RWPE2 (cell line): ENCODE data around the gene AIF1.

Experiments
- ATAC-seq: fragments of 200-7000 bp; cut with Tn5 transposase; 3 replicates; pipeline ENCODE4 v1.9.1; 2021; ENCODE audit warnings: low read depth
- DNase-seq: peaks from one replicate; pipeline ENCODE4 v3.0.0-alpha.2; 2020; ENCODE audit warnings: low spot score
- H3K27ac ChIP-seq: fragments of 450-650 bp; 2 replicates; pipeline ENCODE4 v1.5.1; 2017; ENCODE audit warnings: mild to moderate bottlenecking; ENCODE audit not compliant: poor library complexity, severe bottlenecking
- H3K27me3 ChIP-seq: fragments of 250-450 bp; sonication (Bioruptor Pico); 2 replicates; pipeline ENCODE4 v1.5.1; 2021; ENCODE audit warnings: mild to moderate bottlenecking, moderate library complexity; ENCODE audit not compliant: insufficient read depth, poor library complexity, severe bottlenecking
- H3K36me3 ChIP-seq: fragments of 250-450 bp; sonication (Bioruptor Pico); 2 replicates; pipeline ENCODE4 v1.5.1; 2020; ENCODE audit warnings: low read depth, mild to moderate bottlenecking, moderate library complexity
- H3K4me1 ChIP-seq: fragments of 250-450 bp; sonication (Bioruptor Pico); 2 replicates; pipeline ENCODE4 v1.5.1; 2021; ENCODE audit warnings: mild to moderate bottlenecking, moderate library complexity; ENCODE audit not compliant: insufficient read depth, poor library complexity, severe bottlenecking
- H3K4me3 ChIP-seq: fragments of 250-450 bp; sonication (Bioruptor Pico); 2 replicates; pipeline ENCODE4 v1.5.1; 2021; ENCODE audit warnings: mild to moderate bottlenecking, moderate library complexity; ENCODE audit not compliant: severe bottlenecking
- H3K9me3 ChIP-seq: fragments of 250-450 bp; sonication (Bioruptor Pico); 2 replicates; pipeline ENCODE4 v1.5.1; 2021; ENCODE audit warnings: mild to moderate bottlenecking, moderate library complexity; ENCODE audit not compliant: severe bottlenecking
- TF ChIP-seq, protein P1 (sequence below): fragments of 450-650 bp; IDR thresholded peaks from one replicate; pipeline ENCODE4 v1.5.1; 2017; ENCODE audit warnings: mild to moderate bottlenecking, moderate library complexity; ENCODE audit not compliant: poor library complexity, severe bottlenecking

AIF1 gene

DNA sequence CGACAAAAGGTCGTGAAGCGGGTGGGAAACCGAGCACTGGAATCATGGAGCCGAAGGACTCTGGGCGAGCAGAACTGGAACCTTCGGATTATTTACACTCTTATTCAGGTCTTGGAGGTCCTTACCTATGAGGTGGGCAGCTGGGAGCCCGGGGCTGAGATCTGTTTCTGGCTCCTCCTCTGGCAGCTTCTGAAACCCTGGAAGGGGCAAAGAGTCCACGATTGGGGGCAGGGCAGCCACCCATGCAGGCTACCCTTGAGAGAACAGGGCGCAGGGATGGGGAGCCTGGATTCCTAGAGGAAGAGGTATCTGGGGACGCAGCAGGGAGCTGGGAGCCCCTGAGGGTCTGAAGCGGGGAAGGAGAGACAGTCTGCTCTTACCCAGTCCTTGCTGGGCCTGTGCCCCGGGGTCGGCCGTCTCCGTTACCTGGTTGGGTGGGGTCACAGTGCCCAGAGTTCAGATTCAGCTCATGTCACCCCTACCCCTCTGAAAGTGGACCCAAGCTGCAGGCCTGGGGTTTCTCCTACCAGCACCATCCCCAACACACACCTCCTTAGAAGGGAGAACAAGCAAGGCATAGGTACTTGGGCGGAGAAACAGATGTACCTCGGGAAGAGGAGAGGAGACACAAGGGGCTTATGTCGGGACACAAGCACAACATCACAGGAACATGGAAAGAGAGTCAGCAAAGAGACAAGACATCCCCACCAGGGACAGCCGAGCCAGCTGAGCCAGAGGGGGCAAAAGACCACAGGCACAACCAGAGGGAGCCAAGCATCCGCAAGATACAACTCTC lies 33.4 kb upstream of the AIF1 start:
- Histone ChIP-seq H3K27ac (no peak overlapping the region), H3K27me3 (no peaks in the 10 kb centered on the region), H3K36me3 (no peaks in the 10 kb centered on the region), H3K4me3 (peak overlapping the region; percentile 52), H3K4me1 (peaks cover 12% of the 10 kb centered on the region), H3K9me3 (no peaks in the 10 kb centered on the region)
- TF ChIP-seq, protein P1, sequence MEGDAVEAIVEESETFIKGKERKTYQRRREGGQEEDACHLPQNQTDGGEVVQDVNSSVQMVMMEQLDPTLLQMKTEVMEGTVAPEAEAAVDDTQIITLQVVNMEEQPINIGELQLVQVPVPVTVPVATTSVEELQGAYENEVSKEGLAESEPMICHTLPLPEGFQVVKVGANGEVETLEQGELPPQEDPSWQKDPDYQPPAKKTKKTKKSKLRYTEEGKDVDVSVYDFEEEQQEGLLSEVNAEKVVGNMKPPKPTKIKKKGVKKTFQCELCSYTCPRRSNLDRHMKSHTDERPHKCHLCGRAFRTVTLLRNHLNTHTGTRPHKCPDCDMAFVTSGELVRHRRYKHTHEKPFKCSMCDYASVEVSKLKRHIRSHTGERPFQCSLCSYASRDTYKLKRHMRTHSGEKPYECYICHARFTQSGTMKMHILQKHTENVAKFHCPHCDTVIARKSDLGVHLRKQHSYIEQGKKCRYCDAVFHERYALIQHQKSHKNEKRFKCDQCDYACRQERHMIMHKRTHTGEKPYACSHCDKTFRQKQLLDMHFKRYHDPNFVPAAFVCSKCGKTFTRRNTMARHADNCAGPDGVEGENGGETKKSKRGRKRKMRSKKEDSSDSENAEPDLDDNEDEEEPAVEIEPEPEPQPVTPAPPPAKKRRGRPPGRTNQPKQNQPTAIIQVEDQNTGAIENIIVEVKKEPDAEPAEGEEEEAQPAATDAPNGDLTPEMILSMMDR, result no peak
- no peak for DNase-seq
- no peak for ATAC-seq

DNA sequence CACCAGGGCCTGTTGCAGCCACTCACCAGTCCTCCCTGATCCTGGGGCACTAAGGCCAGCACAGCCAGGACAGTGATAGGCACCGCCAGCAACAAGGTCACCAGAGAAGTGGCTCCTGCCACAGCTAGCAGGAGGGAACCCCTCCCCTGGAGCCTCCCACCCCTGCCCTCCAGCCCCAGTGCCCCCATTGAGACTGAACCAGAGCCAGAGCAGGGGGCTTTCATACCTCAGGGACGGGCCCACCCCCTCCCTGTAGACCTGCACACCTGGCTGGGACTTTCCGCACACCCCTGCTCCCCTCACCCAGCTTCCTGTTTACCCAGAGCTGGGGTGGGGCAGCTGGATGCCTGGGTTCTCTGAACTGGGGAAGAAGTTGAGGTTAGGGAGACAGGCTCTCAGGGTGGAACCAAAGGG lies 32.8 kb upstream of the AIF1 start, which contains the start of gene LTB:
LTB (minus strand) TSS at position 195 of the 414 bp plus-strand sequence; CDS start at position 188, 7 bp downstream.
- ATAC-seq (no peak), DNase-seq (no peak)
- TF ChIP-seq, protein P1, result no peak
- Histone ChIP-seq H3K4me1 (peaks cover 12% of the 10 kb centered on the region), H3K27ac (no peak within 1 kb of the TSS), H3K9me3 (no peaks in the 10 kb centered on the region), H3K4me3 (peak within 1 kb of the TSS; percentile 52), H3K36me3 (no peaks in the 10 kb centered on the region), H3K27me3 (no peaks in the 10 kb centered on the region)

DNA sequence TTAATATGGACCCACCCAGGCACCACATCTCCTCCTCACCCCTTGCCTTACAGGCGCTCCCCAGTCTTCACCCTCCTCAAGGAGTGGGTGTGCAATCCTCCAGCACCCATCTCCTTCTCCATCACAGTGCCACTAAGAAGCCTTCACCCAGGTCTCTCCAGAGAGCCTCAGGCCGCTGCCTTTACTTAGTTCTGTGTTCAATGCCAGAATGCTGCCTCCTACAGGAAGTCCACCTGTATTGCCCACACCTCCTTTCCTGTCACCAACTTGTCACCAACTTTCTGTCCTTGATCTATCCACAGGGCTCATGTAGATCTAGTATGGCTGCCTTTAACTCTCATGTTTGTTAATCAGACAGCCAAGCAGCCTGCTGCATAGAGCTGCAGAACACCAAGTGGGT lies 29.5 kb upstream of the AIF1 start:
- no peak for DNase-seq
- ATAC-seq, result no peak
- no peaks in the 10 kb centered on the region for H3K27me3 ChIP-seq
- no peaks in the 10 kb centered on the region for H3K36me3 ChIP-seq
- H3K27ac ChIP-seq, result no peak overlapping the region
- no peak overlapping the region for H3K4me3 ChIP-seq
- H3K9me3 ChIP-seq, result no peaks in the 10 kb centered on the region
- no peaks in the 10 kb centered on the region for H3K4me1 ChIP-seq
- TF ChIP-seq, protein P1, result no peak

DNA sequence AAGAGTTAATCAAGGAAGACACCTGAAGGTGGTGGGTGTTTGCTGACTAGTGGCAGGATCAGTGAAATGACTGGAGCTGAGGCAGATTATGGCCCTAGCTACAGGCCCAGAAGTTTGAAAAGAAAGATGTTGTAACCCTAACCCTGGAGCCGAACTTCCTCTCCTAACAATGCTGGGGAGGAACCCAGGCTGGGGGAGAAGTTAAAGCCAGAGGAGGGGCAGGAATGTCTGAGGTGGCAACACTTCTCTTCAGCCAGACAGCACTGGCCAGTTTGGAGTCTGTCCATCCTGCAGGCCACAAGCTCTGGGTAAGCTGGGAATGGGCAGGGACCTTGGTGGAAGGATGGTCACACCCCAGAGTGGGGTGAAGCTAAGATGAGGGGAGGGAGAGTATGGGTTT lies 29.0 kb upstream of the AIF1 start, which contains the start of gene LST1:
LST1 (plus strand) TSS at position 270 of the 400 bp plus-strand sequence. CDS start 1,023 bp downstream, outside the sequence.
- Histone ChIP-seq H3K9me3 (no peaks in the 10 kb centered on the region), H3K36me3 (no peaks in the 10 kb centered on the region), H3K4me1 (no peaks in the 10 kb centered on the region), H3K27me3 (no peaks in the 10 kb centered on the region), H3K4me3 (no peak within 1 kb of the TSS), H3K27ac (no peak within 1 kb of the TSS)
- ATAC-seq (no peak), DNase-seq (no peak)
- TF ChIP-seq, protein P1, result no peak

DNA sequence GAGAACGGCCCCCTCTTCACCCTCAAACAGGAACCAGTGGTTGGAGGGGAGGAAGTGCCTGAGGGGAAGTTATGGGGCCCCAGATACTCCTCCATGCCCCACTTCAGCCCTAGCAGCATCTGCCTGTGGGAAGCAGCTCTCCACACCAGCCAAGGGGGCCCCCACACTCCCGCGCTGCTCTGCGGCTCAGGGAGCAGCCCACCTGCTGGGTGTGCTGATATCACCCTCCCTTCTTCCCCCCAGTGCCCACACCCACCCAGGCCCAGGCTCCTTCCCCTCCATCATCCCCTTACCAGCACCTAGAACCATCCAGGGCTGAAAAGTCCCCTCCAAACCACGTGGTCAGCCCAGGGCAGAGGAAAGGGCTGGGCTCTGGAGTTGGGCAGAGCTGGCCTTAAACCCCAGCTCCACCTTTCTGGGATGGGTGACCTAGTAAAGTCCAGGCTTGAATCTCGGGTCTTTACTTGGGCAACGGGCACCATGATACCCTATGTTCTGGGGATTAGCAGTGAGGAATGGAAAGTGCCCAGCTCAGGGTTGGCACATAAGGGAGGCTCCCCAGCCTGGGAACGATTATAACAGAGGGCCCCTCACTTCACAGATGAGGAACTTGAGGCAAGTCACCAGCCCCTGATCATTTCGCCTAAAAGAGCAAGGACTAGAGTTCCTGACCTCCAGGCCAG lies 28.3 kb upstream of the AIF1 start:
- no peak for ATAC-seq
- Histone ChIP-seq H3K4me1 (no peaks in the 10 kb centered on the region), H3K4me3 (no peak overlapping the region), H3K36me3 (no peaks in the 10 kb centered on the region), H3K9me3 (no peaks in the 10 kb centered on the region), H3K27ac (no peak overlapping the region), H3K27me3 (no peaks in the 10 kb centered on the region)
- DNase-seq, result no peak
- TF ChIP-seq, protein P1, result no peak
